Activated CD8-positive, alpha-beta T cell treated with anti-CD3 and anti-CD28 coated beads for 36 hours (primary cell): ENCODE measurements around the gene KRT82. TPM values are rescaled to one million over a fixed set of nuclear protein-coding genes. Genes with fewer than 3 reads are reported as not detected.

Experiments used
- ATAC-seq: fragments of 200-7000 bp; cut with Tn5 transposase; one replicate; pipeline ENCODE4 v1.10.0; 2021; ENCODE audit warnings: mild to moderate bottlenecking, moderate library complexity
- CTCF ChIA-PET: fragments of 350-600 bp; sonication (Branson Sonifier 250); formaldehyde crosslinking; loops from one replicate; lab custom pipeline; 2021; ENCODE audit warnings: antibody characterized with exemption; lab: Charles Lee
- POLR2A ChIA-PET: fragments of 350-600 bp; sonication (Branson Sonifier 250); formaldehyde crosslinking; loops from one replicate; lab custom pipeline; 2021; ENCODE audit warnings: antibody characterized with exemption; lab: Charles Lee
- DNase-seq: peaks from one replicate; pipeline ENCODE4 v3.0.0-alpha.2; 2020
- H3K27ac Mint-ChIP-seq: one replicate; pipeline ENCODE4 v1.8.0; 2021; ENCODE audit warnings: mild to moderate bottlenecking, mixed read lengths
- H3K27me3 Mint-ChIP-seq: one replicate; pipeline ENCODE4 v1.8.0; 2021; ENCODE audit warnings: mixed read lengths
- H3K36me3 Mint-ChIP-seq: one replicate; pipeline ENCODE4 v1.8.0; 2021; ENCODE audit warnings: low read depth, mixed read lengths
- H3K4me1 Mint-ChIP-seq: one replicate; pipeline ENCODE4 v1.8.0; 2021; ENCODE audit warnings: low read depth, mixed read lengths
- H3K4me3 Mint-ChIP-seq: one replicate; pipeline ENCODE4 v1.8.0; 2021; ENCODE audit warnings: mild to moderate bottlenecking, moderate library complexity, mixed read lengths
- H3K9me3 Mint-ChIP-seq: one replicate; pipeline ENCODE4 v1.8.0; 2021; ENCODE audit warnings: mixed read lengths
- CTCF ChIP-seq: fragments of 200-600 bp; IDR thresholded peaks from one replicate; pipeline ENCODE4 v1.8.0; 2022; ENCODE audit warnings: antibody characterized with exemption, mild to moderate bottlenecking
- intact Hi-C: fragments of 100-400 bp; cut with micrococcal nuclease; formaldehyde crosslinking; loops from one replicate; pipeline ENCODE4 v1.10.0; 2022
- total RNA-seq, 2 experiments: library from RNA; stranded (reverse); gene quantifications; one replicate each; pipeline ENCODE4 v1.2.3, GENCODE V29; 2021

The KRT82 gene
- total RNA-seq, 2 experiments from 2014 or later: not detected

GRCh38 chr12:52377266-52377665, 28.9 kb downstream of the KRT82 start:
- intact Hi-C loops: loop anchor here (10.0 kb wide), 1 partner anchor 498 kb away; no protein-coding TSS in a partner anchor
- H3K27me3 Mint-ChIP-seq: no peaks in the 10 kb centered on the region
- peaks cover under 1% of the 10 kb centered on the region for H3K4me1 Mint-ChIP-seq
- no peak overlapping the region for H3K4me3 Mint-ChIP-seq
- ChIA-PET CTCF (no interaction called here), POLR2A (no interaction called here)
- no peak for DNase-seq
- no peak for TF ChIP-seq CTCF
- peaks cover 3% of the 10 kb centered on the region for H3K9me3 Mint-ChIP-seq
- no peak overlapping the region for H3K27ac Mint-ChIP-seq
- ATAC-seq: no peak
- no peaks in the 10 kb centered on the region for H3K36me3 Mint-ChIP-seq

GRCh38 chr12:52372216-52373154, 33.6 kb downstream of the KRT82 start:
- peak; percentile 50 for TF ChIP-seq CTCF
- POLR2A ChIA-PET: no interaction called here
- H3K27me3 Mint-ChIP-seq: peaks cover 3% of the 10 kb centered on the region
- no peak overlapping the region for H3K27ac Mint-ChIP-seq
- no peaks in the 10 kb centered on the region for H3K36me3 Mint-ChIP-seq
- ATAC-seq: peak; percentile 56
- DNase-seq: peak; percentile 73
- CTCF ChIA-PET: interaction anchor here (0.8 to 4.8 kb wide), 34 partner anchors 9 to 512 kb away, joined by 3 to 32 read pairs (median 3); partner anchors contain the start of gene KRT5
- H3K9me3 Mint-ChIP-seq: peaks cover 3% of the 10 kb centered on the region
- intact Hi-C loops: loop anchor here (10.0 kb wide), 1 partner anchor 502 kb away; no protein-coding TSS in a partner anchor
- H3K4me3 Mint-ChIP-seq: no peak overlapping the region
- no peaks in the 10 kb centered on the region for H3K4me1 Mint-ChIP-seq

GRCh38 chr12:52371716-52372115, 34.4 kb downstream of the KRT82 start:
- peaks cover 3% of the 10 kb centered on the region for H3K27me3 Mint-ChIP-seq
- H3K4me3 Mint-ChIP-seq: no peak overlapping the region
- ChIA-PET POLR2A (no interaction called here), CTCF (interaction anchor here (0.8 to 4.8 kb wide), 11 partner anchors 10 to 508 kb away, joined by 3 to 32 read pairs (median 4); no protein-coding TSS in a partner anchor)
- ATAC-seq: no peak
- no peak overlapping the region for H3K27ac Mint-ChIP-seq
- no peak for TF ChIP-seq CTCF
- no peak for DNase-seq
- intact Hi-C loops: loop anchor here (10.0 kb wide), 1 partner anchor 503 kb away; no protein-coding TSS in a partner anchor
- no peaks in the 10 kb centered on the region for H3K4me1 Mint-ChIP-seq
- peaks cover 3% of the 10 kb centered on the region for H3K9me3 Mint-ChIP-seq
- no peaks in the 10 kb centered on the region for H3K36me3 Mint-ChIP-seq

GRCh38 chr12:52370926-52371608, 35.1 kb downstream of the KRT82 start:
- Mint-ChIP-seq H3K4me3 (no peak overlapping the region), H3K27ac (no peak overlapping the region), H3K36me3 (no peaks in the 10 kb centered on the region), H3K27me3 (peaks cover 6% of the 10 kb centered on the region), H3K9me3 (peaks cover 3% of the 10 kb centered on the region), H3K4me1 (no peaks in the 10 kb centered on the region)
- no peak for TF ChIP-seq CTCF
- ChIA-PET CTCF (interaction anchor here (1.1 to 1.7 kb wide), 5 partner anchors 9 to 610 kb away, joined by 3 to 8 read pairs (median 4); no protein-coding TSS in a partner anchor), POLR2A (no interaction called here)
- ATAC-seq (no peak), DNase-seq (no peak)
- intact Hi-C loops: loop anchor here (10.0 kb wide), 1 partner anchor 504 kb away; no protein-coding TSS in a partner anchor
